ENCODE data around the gene PEX19.
A peak's percentile ranks its signal among the peaks of the same experiment; 100 is the strongest.
"Not testable (repeated sequence)": the region's sequence is repeated elsewhere in the genome, so short reads cannot be mapped to it uniquely, and the experiment has no call there.

The PEX19 gene

DNA sequence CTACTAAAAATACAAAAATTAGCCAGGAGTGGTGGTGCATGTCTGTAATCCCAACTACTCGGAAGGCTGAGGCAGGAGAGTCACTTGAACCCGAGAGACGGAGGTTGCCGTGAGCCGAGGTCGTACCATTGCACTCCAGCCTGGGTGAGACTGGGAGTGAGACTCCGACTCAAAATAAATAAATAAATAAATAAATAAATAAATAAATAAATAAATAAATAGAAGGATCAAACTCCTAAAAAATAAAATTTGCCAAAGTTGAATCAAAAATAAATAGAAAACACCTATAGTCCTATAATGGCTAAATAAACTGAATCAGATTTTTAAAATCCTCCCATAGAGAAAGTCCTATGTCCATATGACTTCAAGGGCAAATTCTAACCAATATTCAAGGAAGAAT lies 15.2 kb upstream of the PEX19 start:
- H3K9me3 Mint-ChIP-seq: no peaks in the 10 kb centered on the region
- no peaks in the 10 kb centered on the region for H3K27me3 Mint-ChIP-seq (ENCODE audit: low read depth, poor library complexity)
- no peaks in the 10 kb centered on the region for H3K4me1 Mint-ChIP-seq
- TF ChIP-seq, protein P1, sequence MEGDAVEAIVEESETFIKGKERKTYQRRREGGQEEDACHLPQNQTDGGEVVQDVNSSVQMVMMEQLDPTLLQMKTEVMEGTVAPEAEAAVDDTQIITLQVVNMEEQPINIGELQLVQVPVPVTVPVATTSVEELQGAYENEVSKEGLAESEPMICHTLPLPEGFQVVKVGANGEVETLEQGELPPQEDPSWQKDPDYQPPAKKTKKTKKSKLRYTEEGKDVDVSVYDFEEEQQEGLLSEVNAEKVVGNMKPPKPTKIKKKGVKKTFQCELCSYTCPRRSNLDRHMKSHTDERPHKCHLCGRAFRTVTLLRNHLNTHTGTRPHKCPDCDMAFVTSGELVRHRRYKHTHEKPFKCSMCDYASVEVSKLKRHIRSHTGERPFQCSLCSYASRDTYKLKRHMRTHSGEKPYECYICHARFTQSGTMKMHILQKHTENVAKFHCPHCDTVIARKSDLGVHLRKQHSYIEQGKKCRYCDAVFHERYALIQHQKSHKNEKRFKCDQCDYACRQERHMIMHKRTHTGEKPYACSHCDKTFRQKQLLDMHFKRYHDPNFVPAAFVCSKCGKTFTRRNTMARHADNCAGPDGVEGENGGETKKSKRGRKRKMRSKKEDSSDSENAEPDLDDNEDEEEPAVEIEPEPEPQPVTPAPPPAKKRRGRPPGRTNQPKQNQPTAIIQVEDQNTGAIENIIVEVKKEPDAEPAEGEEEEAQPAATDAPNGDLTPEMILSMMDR (IDR thresholded peaks at IDR 0.05): no peak
- no peak overlapping the region for H3K27ac Mint-ChIP-seq
- peaks cover 62% of the 10 kb centered on the region for H3K36me3 Mint-ChIP-seq (ENCODE audit: low read depth)
- no peak overlapping the region for H3K4me3 Mint-ChIP-seq
- DNase-seq: no peak

DNA sequence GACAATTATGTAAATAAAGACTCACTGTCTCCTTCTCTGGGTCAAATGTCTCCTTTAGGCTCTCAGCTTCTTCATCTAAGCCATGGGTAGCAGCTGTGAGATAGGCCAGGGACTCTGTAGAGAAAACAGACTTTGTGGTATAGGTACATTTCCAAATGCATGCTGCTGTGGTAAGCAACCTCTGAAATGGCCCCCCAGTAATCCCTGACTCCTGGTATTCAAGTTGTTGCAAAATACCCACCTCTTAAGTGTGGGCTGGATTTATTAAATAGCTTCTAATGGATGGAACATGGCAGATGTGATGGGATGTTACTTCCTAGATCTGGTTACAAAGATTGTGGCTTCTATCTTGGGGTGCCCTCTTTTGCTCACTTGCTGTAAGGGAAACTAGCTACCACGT lies 11.1 kb upstream of the PEX19 start:
- H3K27me3 Mint-ChIP-seq (ENCODE audit: low read depth, poor library complexity): no peaks in the 10 kb centered on the region

DNA sequence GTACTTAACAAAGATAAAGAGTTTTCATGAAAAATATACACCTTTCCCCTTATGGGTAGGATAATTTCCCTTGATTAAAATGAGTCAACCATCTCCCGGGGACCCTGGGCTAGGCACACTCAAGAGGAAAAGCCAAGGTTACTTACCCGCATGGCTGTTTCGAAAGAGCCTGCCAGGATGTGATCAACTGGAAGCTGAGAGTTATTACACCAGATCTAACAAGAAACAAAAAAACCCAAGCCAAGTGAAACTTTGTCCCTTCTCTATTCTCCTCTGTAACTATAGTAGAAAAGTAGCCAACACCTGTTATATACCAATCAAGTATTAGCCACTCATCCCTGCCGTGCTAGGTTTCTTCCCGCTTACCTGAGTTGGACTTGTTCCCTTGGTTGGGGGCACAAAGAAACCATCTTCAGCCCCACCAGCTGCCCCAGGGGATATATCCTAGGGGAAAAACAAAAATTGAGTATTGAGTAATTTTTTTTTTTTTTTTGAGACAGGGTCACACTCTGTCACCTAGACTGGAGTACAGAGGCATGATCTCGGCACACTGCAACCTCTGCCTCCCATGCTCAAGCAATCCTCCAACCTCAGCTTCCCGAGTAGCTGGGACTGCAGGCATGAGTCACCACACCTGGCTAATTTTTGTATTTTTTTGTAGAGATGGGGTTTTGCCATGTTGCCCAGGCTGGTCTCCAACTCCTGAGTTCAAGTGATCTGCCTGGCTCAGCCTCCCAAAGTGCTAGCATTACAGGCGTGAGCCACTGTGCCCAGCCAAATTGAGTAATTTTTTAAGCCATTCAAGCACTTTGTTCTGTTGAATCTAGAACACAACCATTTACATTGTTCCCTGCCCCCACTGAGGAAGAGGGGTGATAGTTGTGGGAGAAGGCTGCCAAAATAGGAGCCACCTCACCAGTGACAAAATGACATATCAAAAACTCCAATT lies 8.4 kb upstream of the PEX19 start:
- no peaks in the 10 kb centered on the region for H3K9me3 Mint-ChIP-seq
- H3K36me3 Mint-ChIP-seq (ENCODE audit: low read depth): peaks cover 82% of the 10 kb centered on the region
- no peak for DNase-seq
- TF ChIP-seq, protein P1 (IDR thresholded peaks at IDR 0.05): no peak
- H3K4me1 Mint-ChIP-seq: peaks cover 7% of the 10 kb centered on the region
- H3K27me3 Mint-ChIP-seq (ENCODE audit: low read depth, poor library complexity): no peaks in the 10 kb centered on the region
- H3K4me3 Mint-ChIP-seq: no peak overlapping the region
- H3K27ac Mint-ChIP-seq: no peak overlapping the region

More for the DNA sequence above, 11.1 kb upstream of the PEX19 start:
- Mint-ChIP-seq H3K4me1 (peaks cover 7% of the 10 kb centered on the region), H3K4me3 (no peak overlapping the region), H3K9me3 (no peaks in the 10 kb centered on the region), H3K36me3 (ENCODE audit: low read depth) (peaks cover 77% of the 10 kb centered on the region), H3K27ac (no peak overlapping the region)
- no peak for DNase-seq
- TF ChIP-seq, protein P1 (IDR thresholded peaks at IDR 0.05): no peak

DNA sequence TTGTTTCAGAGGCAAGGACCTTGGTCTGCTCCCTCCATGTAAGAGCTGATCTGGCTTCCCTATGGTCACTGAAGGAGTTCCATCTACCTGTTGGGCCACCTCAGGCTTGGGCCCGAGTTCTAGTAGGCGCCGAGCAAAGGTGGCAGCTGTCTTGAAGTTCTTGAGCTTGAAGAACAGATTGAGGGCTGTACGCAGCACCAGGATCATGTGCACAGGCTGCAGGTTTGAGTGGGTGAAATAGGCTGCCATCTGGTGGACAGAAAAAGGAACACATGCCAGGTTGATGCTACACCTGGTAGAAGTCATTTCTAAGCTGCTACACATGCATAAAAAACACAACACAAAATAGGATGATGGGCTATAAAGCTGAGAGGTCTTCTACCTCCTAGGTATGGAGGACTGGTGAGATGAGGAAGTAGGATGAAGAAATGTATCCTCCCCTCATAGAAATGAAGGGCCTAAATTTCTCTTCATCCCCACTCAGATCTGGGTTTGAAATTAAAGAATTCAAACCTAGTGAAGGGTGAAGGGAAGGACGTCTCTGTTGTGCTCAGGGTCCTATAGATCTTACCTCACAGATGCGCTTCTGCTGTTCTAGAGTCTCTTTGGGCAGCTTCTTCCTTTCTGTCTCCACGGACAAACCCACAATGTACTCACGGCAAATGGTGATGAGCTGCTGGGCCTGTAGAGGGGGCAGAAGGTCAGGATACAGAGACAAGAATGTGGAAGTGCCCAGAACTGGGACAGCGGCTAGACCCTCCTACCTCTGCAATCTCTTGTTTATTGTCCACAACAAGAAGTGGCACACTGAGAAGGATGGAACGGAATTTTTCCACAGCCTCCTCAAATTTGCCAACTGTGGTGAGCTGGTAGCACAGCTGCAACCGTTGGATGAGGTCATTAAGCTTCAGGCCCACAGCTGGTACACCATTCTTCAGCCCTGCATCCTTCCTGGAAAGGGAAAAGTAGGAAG lies 6.6 kb upstream of the PEX19 start:
- peak; percentile 61 for DNase-seq
- peaks cover 72% of the 10 kb centered on the region for H3K36me3 Mint-ChIP-seq (ENCODE audit: low read depth)

DNA sequence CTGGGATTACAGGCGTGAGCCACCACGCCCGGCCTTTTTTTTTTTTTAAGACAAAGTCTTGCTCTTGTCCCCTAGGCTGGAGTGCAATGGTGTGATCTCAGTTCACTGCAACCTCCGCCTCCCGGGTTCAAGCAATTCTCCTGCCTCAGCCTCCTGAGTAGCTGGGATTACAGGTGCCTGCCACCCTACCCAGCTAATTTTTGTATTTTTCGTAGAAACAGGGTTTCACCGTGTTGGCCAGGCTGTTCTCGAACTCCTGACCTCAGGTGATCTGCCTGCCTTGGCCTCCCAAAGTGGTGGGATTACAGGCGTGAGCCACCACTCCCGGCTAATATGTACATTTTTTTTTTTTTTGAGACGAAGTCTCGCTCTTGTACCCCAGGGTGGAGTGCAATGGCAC lies 2.8 kb upstream of the PEX19 start:
- not testable (repeated sequence) for H3K9me3 Mint-ChIP-seq; DNase-seq; H3K4me3 Mint-ChIP-seq; H3K27me3 Mint-ChIP-seq (ENCODE audit: low read depth, poor library complexity); H3K27ac Mint-ChIP-seq
- Mint-ChIP-seq H3K36me3 (ENCODE audit: low read depth) (peaks cover 45% of the 10 kb centered on the region), H3K4me1 (peaks cover 33% of the 10 kb centered on the region)

More for the DNA sequence above, 6.6 kb upstream of the PEX19 start:
- Mint-ChIP-seq H3K9me3 (no peaks in the 10 kb centered on the region), H3K4me1 (peaks cover 7% of the 10 kb centered on the region), H3K4me3 (no peak overlapping the region), H3K27me3 (ENCODE audit: low read depth, poor library complexity) (no peaks in the 10 kb centered on the region), H3K27ac (peak overlapping the region; percentile 66)
- TF ChIP-seq, protein P1 (IDR thresholded peaks at IDR 0.05): peak; percentile 79

DNA sequence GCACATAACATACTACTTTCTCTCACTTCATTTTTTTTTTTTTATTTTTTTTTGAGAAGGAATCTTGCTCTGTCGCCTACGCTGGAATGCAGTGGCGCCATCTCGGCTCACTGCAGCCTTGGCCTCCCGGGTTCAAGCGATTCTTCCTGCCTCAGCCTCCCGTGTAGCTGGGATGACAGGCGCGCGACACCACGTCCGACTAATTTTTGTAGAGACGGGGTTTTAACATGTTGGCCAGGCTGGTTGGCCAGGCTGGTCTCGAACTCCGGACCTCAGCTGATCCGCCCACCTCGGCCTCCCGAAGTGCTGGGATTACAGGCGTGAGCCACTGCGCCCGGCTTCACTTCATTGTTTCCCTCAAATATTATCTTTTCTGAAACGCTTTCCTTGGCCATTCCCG lies 573 bp upstream of the PEX19 start:
- Mint-ChIP-seq H3K4me1 (peaks cover 26% of the 10 kb centered on the region), H3K27ac (no peak overlapping the region), H3K9me3 (no peaks in the 10 kb centered on the region)

More for the DNA sequence above, 573 bp upstream of the PEX19 start:
- Mint-ChIP-seq H3K27me3 (ENCODE audit: low read depth, poor library complexity) (peaks cover 3% of the 10 kb centered on the region), H3K4me3 (peak overlapping the region; percentile 93), H3K36me3 (ENCODE audit: low read depth) (peaks cover 37% of the 10 kb centered on the region)
- TF ChIP-seq, protein P1 (IDR thresholded peaks at IDR 0.05): no peak
- DNase-seq: no peak

Measured in nephron progenitor cell (in vitro differentiated cells).